Activated B cell treated with CpG ODN at 0.5 μM for 24 hours (primary cell): ENCODE data around the gene GHRL. TPM values are rescaled to one million over a fixed set of nuclear protein-coding genes. Genes with fewer than 3 reads are reported as not detected.
A peak's percentile ranks its signal among the peaks of the same experiment; 100 is the strongest.

Experiments
- ATAC-seq: fragments of 200-7000 bp; cut with Tn5 transposase; one replicate; pipeline ENCODE4 v1.10.0; 2021; ENCODE audit warnings: low read depth, mild to moderate bottlenecking, moderate library complexity
- CTCF ChIA-PET: fragments of 350-600 bp; sonication (Branson Sonifier 250); formaldehyde crosslinking; loops from one replicate; lab custom pipeline; 2021; ENCODE audit warnings: antibody characterized with exemption; lab: Charles Lee
- POLR2A ChIA-PET: fragments of 350-600 bp; sonication (Branson Sonifier 250); formaldehyde crosslinking; loops from one replicate; lab custom pipeline; 2021; ENCODE audit warnings: antibody characterized with exemption; lab: Charles Lee
- DNase-seq: peaks from one replicate; pipeline ENCODE4 v3.0.0; 2022
- H3K27ac Mint-ChIP-seq: one replicate; pipeline ENCODE4 v1.8.0; 2020; ENCODE audit warnings: mixed read lengths
- H3K27me3 Mint-ChIP-seq: one replicate; pipeline ENCODE4 v1.8.0; 2021; ENCODE audit warnings: mixed read lengths
- H3K36me3 Mint-ChIP-seq: one replicate; pipeline ENCODE4 v1.8.0; 2021; ENCODE audit warnings: low read depth, mixed read lengths
- H3K4me1 Mint-ChIP-seq: one replicate; pipeline ENCODE4 v1.8.0; 2021; ENCODE audit warnings: mixed read lengths
- H3K4me3 Mint-ChIP-seq: one replicate; pipeline ENCODE4 v1.8.0; 2020; ENCODE audit warnings: mild to moderate bottlenecking, mixed read lengths
- H3K9me3 Mint-ChIP-seq: one replicate; pipeline ENCODE4 v1.8.0; 2020; ENCODE audit warnings: mixed read lengths
- intact Hi-C: fragments of 100-400 bp; cut with micrococcal nuclease; formaldehyde crosslinking; loops from one replicate; pipeline ENCODE4 v1.15.1; 2024
- total RNA-seq: library from RNA; stranded (reverse); gene quantifications from 2 replicates; pipeline ENCODE4 v1.2.3, GENCODE V29; 2022
- TF ChIP-seq, protein P1 (sequence below): fragments of 200-600 bp; IDR thresholded peaks from one replicate; pipeline ENCODE4 v1.8.0; 2022; ENCODE audit warnings: antibody characterized with exemption, mild to moderate bottlenecking

Gene GHRL
- total RNA-seq, 1 donor from 2014 or later: 2.8 TPM

DNA sequence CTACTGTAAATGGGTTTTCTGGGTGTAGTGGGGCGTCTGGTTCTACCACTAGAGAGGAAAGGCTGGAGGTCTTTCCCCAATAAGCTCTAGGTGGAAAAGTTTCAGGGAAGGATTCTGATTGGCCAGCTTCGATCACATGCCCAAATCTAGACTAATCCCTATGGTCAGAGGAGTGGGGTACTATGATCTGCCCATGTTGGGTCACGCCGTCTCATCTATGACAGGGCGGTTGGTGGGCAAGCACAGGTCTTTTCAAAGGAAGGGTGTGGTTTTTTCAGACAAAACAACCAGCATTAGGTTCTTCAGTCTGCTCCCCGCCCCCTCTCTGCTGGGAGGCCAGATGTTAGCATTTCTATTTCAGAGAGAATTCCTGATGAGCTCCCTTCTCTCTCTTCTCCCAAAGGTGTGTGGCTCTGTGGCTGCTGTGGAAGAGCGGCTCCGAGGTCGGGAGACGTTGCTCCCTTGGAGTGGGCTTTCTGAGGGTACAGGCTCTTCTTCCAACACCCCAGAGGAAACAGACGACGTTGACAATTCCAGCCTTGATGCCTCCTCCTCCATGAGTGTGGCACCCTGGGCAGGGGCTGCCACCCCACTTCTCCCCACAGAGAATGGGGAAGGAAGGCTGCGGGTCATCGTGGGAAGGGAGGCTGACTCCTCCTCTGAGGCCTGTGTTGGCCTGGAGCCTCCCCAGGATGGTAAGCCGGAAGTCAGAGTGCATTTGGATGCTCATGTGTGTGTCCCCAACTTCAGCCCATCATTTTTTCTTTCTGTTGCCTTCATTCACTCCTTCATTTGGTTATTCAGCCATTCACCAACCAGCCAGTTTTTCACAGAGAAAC is 54.2 kb downstream of the GHRL start:
- no peaks in the 10 kb centered on the region for H3K27me3 Mint-ChIP-seq
- no peak for ATAC-seq
- DNase-seq: no peak
- no peak overlapping the region for H3K4me3 Mint-ChIP-seq
- CTCF ChIA-PET: interaction anchor here (0.5 kb wide), 1 partner anchor 204 kb away, joined by 3 read pairs; no protein-coding TSS in a partner anchor
- intact Hi-C loops: no loop called here
- peak overlapping the region; percentile 7 for H3K27ac Mint-ChIP-seq
- TF ChIP-seq, protein P1, sequence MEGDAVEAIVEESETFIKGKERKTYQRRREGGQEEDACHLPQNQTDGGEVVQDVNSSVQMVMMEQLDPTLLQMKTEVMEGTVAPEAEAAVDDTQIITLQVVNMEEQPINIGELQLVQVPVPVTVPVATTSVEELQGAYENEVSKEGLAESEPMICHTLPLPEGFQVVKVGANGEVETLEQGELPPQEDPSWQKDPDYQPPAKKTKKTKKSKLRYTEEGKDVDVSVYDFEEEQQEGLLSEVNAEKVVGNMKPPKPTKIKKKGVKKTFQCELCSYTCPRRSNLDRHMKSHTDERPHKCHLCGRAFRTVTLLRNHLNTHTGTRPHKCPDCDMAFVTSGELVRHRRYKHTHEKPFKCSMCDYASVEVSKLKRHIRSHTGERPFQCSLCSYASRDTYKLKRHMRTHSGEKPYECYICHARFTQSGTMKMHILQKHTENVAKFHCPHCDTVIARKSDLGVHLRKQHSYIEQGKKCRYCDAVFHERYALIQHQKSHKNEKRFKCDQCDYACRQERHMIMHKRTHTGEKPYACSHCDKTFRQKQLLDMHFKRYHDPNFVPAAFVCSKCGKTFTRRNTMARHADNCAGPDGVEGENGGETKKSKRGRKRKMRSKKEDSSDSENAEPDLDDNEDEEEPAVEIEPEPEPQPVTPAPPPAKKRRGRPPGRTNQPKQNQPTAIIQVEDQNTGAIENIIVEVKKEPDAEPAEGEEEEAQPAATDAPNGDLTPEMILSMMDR: no peak
- H3K9me3 Mint-ChIP-seq: no peaks in the 10 kb centered on the region
- POLR2A ChIA-PET: no interaction called here
- peaks cover 60% of the 10 kb centered on the region for H3K36me3 Mint-ChIP-seq
- H3K4me1 Mint-ChIP-seq: peaks cover 5% of the 10 kb centered on the region

Other genes starting within 250 kb of the GHRL start
- gene FANCD2OS, start 184.7 kb downstream of the GHRL start, total RNA-seq: not detected in 2 replicates
- gene BRK1, start 177.3 kb downstream of the GHRL start, total RNA-seq: 123 and 141 TPM in 2 replicates
- 91.0 and 105 TPM in 2 replicates for gene VHL, start 151.2 kb downstream of the GHRL start, total RNA-seq
- 8.6 and 8.8 TPM in 2 replicates for gene IRAK2, start 128.0 kb downstream of the GHRL start, total RNA-seq
- gene TATDN2, start 44.5 kb downstream of the GHRL start, total RNA-seq: 55.6 and 56.2 TPM in 2 replicates
- 86.1 and 86.9 TPM in 2 replicates for gene SEC13, start 28.2 kb upstream of the GHRL start, total RNA-seq
- not detected in 2 replicates for gene ATP2B2, start 212.6 kb upstream of the GHRL start, total RNA-seq